NCI-H446 treated with DMSO at 0.1 percent for 48 hours (cell line): ENCODE data around the gene SLC30A10.
"Not testable (repeated sequence)": the region's sequence is repeated elsewhere in the genome, so short reads cannot be mapped to it uniquely, and the experiment has no call there.

Source experiments
- DNase-seq: peaks from one replicate; lab custom pipeline; 2025; lab: John Stamatoyannopoulos, UW

Gene SLC30A10

GRCh38 chr1:219927956-219928790 lies at the start of gene SLC30A10:
SLC30A10 (minus strand) TSS chr1:219928557; CDS start chr1:219928440, 117 bp downstream.
- DNase-seq: no peak

- DNase-seq: no peak
Observed at GRCh38 chr1:219973213-219973612, 44.9 kb upstream of the SLC30A10 start.

- DNase-seq: no peak
Observed at GRCh38 chr1:219967361-219967760, 39.0 kb upstream of the SLC30A10 start.

- DNase-seq: no peak
Observed at GRCh38 chr1:219966071-219966349, 37.7 kb upstream of the SLC30A10 start.

GRCh38 chr1:219965285-219966070 lies 37.1 kb upstream of the SLC30A10 start:
- no peak for DNase-seq

- DNase-seq: no peak
Observed at GRCh38 chr1:219963432-219963831, 35.1 kb upstream of the SLC30A10 start.

- DNase-seq: no peak
Observed at GRCh38 chr1:219961684-219962083, 33.3 kb upstream of the SLC30A10 start.

- no peak for DNase-seq
Observed at GRCh38 chr1:219959540-219960203, 31.3 kb upstream of the SLC30A10 start.

- no peak for DNase-seq
Observed at GRCh38 chr1:219958875-219959417, 30.6 kb upstream of the SLC30A10 start.

GRCh38 chr1:219954736-219955421 lies 26.5 kb upstream of the SLC30A10 start:
- no peak for DNase-seq

- no peak for DNase-seq
Observed at GRCh38 chr1:219954052-219954451, 25.7 kb upstream of the SLC30A10 start.

GRCh38 chr1:219952361-219952760 lies 24.0 kb upstream of the SLC30A10 start:
- DNase-seq: no peak

- DNase-seq: not testable (repeated sequence)
Observed at GRCh38 chr1:219949227-219949626, 20.9 kb upstream of the SLC30A10 start.

GRCh38 chr1:219948766-219949165 lies 20.4 kb upstream of the SLC30A10 start:
- DNase-seq: not testable (repeated sequence)

GRCh38 chr1:219945795-219946194 lies 17.4 kb upstream of the SLC30A10 start:
- no peak for DNase-seq

GRCh38 chr1:219941179-219942118 lies 13.1 kb upstream of the SLC30A10 start:
- no peak for DNase-seq

GRCh38 chr1:219940707-219941106 lies 12.3 kb upstream of the SLC30A10 start:
- DNase-seq: no peak

GRCh38 chr1:219938706-219939105 lies 10.3 kb upstream of the SLC30A10 start:
- peak; percentile 33 for DNase-seq

GRCh38 chr1:219933763-219934162 lies 5.4 kb upstream of the SLC30A10 start:
- DNase-seq: not testable (repeated sequence)

- DNase-seq: no peak
Observed at GRCh38 chr1:219931033-219931432, 2.7 kb upstream of the SLC30A10 start.

- no peak for DNase-seq
Observed at GRCh38 chr1:219928791-219929118, 398 bp upstream of the SLC30A10 start.
